Epidermal melanocyte (primary cell): ENCODE results near the gene TAF10.

Source experiments
- DNase-seq: peaks from one replicate; pipeline ENCODE4 v3.0.0; 2011; ENCODE audit warnings: low spot score; ENCODE audit not compliant: insufficient read length

TAF10 gene

DNA sequence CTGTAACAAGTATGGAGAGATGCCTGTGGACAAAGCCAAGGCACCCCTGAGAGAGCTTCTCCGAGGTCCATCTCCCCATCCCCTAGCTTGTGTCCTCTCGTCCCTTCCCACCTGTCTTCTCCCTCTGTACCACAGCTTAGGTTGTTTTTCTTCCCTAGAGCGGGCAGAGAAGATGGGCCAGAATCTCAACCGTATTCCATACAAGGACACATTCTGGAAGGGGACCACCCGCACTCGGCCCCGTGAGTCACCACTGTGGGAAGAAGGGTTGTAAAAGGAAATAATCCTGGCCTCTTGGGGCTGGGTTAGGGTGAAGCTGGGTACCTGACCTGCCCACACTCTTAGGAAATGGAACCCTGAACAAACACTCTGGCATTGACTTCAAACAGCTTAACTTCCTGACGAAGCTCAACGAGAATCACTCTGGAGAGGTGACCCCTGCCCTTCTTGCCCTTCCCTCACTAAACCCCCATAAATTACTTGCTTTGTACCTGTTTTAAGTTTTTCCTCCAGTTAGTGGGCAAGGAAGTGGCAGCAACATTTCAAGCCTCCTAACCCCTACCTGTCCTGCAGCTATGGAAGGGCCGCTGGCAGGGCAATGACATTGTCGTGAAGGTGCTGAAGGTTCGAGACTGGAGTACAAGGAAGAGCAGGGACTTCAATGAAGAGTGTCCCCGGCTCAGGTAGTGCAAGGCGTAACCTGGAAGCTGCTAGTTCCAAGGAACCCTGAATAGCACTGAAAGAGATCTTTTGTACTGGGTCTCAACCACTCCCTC lies 3.1 kb downstream of the TAF10 start:
- no peak for DNase-seq

GRCh38 chr11:6608011-6608410 lies 4.0 kb downstream of the TAF10 start:
- no peak for DNase-seq

GRCh38 chr11:6607190-6607795 lies 4.7 kb downstream of the TAF10 start:
- no peak for DNase-seq

DNA sequence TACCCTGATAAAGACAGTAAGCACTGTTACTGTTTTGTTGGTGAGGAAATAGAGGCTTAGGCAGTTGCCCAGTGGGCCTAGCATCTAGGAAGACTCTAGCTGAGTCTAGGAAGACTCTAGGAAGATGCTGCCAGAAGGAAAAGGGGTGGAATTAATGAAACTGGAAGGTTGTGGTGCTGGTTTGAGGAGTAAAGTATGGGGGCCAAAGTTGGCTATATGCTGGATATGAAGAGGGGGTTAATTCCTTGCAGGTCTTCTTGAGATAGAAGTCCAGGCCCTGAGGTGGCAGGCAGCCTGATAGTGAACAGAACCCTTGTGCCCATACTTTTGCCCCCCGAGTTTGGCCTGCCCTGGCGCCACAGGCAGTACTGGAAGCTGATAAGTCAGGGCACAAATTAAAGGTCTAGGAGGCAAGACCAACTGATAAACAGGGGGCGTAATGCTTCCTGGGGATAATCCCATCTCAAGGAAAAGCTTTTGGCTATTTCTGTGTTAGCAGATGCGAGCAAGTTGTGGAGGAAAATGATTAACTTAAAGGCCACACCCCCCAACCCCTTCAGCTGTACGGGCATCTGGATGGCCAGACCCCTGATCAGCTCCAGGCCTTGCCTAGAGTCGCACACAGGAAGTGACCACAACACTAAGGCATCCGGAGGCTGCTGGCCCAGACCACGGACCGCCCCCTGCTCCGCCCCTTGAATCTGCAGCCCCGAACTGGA lies 5.4 kb downstream of the TAF10 start:
- DNase-seq, result peak; percentile 92

- no peak for DNase-seq
Measured at GRCh38 chr11:6604790-6605189, 7.2 kb downstream of the TAF10 start.

DNA sequence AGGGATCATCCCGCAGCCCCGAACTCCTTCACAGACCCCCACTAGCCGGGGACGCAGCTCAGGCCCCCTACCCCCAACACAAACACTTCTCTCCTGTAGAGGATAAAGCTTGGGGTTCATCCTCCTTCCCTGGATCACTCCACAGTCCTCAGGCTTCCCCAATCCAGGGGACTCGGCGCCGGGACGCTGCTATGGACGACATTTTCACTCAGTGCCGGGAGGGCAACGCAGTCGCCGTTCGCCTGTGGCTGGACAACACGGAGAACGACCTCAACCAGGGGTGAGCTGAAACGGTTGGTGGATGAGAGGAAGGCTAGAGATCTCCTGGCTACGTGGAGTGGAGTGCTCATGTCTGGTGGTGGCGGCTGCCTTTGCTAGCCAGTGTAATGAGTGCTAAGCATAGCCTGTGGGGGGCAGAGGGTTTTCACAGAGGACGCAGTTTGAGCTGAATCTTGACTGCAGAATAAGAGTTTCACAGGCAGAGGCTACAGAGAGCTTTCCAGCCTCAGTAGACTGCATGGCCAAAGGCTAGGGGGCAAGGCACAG lies 7.9 kb downstream of the TAF10 start:
- peak; percentile 51 for DNase-seq

DNA sequence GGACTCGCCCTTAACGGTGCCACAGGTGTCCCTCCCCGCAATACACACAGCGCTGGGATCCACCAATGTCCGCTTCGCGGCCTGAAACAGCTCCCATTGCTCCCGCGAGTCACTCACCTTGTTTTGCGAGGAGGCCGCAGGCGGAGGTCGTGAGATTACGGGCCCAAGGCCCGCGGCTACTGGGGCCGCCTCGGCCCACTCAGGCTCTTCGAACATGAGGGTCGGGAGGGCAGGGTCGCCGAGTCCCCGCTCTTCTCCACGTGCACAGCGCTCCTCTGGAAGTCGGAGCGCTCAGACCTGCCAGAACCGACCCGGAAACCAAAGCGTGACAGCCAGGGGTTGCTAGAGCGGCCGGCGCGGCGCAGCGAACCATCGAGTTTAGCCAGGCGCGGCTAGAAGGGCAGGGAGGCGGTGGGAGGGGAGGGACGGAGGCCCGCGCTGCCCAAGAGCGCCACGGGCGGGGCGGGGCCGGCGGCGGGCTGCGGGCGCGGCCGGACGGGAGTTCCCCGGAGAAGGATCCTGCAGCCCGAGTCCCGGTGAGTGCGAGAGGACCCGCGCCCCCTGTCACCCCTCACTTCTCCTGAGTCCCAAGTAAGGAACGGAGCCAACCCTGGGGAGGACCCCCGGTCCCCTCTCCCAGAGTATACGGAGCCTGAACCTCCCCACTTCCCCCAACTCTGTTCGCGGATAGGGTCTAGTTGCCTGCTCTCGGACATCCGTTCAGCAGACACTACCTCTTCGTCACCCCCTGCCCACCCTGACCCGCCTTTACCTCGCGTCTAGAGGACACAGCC lies 8.5 kb downstream of the TAF10 start, which contains the start of the genes ILK and RRP8:
TSS of gene ILK (plus strand) at position 488 of the 794 bp plus-strand sequence. CDS start 498 bp downstream, outside the sequence.
TSS of gene RRP8 (minus strand) at position 330 of the 794 bp plus-strand sequence. CDS start at position 216, 114 bp downstream.
- DNase-seq, result peak; percentile 85

- DNase-seq, result no peak
Measured at GRCh38 chr11:6602096-6602940, 9.7 kb downstream of the TAF10 start.

GRCh38 chr11:6601041-6601461 lies 11.0 kb downstream of the TAF10 start:
- DNase-seq, result no peak

- DNase-seq, result no peak
Measured at GRCh38 chr11:6599881-6600390, 12.1 kb downstream of the TAF10 start.

DNA sequence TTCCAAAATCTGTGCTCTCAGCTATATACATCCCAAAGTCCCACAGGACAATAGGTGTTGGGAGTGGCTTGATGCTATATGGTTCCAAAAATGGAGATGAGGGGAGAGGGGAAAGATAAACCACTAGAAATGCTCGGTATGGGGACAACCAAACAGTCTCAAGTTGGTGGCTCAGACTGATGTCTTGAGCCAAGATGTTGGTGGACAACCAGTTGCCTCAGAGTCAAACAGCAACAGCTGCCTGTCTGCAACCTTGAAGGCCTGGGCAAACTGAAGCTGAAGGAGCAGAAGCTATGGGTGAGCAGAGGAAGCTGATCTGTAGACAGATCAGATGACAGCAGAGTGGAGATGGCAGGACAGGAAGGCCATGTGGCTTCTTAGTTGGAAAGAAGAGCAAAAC lies 12.6 kb downstream of the TAF10 start:
- no peak for DNase-seq

DNA sequence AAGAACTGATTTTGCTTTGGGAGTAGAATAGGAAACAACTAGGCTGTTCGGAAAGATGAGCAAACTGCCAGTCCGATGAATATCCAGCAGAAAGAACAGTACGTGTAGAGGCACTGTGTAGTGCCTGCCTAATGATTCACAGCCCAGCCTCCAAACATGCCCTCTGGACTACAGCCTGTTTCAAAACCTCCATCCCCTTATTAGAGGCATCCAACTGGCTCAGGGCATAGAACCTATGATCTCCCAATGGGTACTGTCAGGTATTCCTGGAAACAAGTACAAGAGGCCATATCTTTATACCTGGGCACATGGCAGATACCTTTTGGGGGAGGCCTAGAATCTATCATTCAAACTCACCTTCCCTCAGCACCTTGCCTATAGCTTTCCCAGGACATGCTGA lies 13.5 kb downstream of the TAF10 start:
- no peak for DNase-seq

DNA sequence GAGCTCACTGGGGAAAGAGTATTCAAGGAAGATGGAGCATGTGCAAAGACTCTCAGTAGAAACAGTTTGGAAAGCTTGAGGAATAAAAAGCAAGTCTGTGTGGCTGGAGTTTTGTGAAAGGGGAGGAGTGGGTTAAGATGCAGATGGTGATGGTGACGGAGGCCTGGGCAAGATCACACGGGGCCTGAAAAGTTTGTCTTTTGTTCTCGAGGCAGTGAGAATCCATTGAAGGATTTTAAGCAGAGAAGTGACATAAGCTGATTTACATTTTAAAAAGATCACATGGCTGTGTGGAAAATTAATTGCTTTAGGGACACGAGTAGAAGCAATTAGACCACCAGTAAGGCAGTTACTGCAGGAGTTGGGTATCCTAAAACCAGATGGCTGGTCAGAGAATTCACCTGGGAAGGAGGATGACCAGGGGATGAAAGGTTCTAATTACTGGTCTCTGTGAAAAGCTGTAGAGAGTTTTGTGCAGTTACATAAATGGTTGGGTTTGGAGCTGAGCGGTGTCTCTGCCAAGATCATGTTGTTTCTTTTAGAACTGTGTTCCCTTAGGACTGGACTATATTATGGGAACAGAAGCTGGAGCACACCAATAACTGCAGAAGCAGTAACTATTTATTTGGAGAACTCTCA lies 15.7 kb downstream of the TAF10 start:
- DNase-seq, result no peak

DNA sequence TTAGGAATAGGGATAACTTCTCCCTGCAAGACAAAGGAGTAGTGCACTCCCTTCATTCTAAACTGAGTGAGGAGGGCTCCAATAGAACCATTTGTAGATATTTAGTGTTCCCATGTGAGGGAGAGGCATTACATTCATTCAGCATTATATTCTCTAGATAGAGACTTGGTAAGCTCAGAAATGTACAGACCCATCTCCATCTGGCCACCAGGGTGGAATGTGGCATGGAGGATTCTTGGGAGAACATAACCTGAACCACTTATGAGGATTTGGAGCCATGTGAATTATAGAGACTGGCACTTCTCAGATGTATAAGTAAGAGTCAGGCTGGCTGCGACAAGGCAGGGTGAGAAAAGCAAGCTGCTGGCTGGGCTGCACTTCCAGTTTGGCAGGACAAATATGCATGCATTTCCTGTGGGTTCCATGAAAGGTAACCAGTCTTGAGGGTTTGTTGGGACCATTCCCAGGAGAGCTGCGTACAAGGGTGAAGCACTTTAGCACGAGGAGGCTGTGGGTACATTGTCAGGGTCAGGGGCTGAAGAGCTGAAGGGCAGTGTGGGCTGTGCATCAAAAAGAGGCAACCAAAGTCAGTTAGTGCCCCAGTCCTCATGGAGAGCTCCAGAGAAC lies 17.8 kb downstream of the TAF10 start:
- no peak for DNase-seq

GRCh38 chr11:6588018-6588417 lies 24.0 kb downstream of the TAF10 start:
- no peak for DNase-seq

DNA sequence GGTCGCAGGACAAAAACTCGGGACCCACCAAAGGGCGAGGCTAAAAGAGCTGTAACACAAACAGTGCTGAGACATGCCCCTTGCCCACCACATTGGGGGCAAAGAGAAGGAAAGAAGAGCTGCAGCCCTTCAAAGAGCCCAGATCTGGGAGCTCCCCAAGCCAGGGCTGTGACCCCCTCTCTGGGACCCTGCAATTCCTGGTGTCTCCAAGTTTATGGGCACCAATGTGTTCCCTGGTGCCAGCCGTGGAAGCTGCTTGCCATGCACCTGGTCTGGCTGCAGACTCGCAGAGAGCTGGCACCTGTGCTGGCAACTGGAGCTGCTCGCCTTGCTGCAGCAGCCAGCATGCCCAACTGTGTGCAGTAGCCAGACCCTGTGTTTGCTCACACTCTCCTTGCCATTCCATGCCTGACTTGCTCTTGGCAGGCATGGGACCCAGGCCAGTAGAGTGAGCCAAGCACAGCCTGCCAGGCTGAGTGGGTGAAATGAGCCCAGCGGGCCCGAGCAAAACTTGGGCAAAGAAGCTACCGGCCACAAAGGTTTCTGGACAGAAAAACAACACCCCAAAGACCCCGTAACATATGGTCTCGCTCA lies 24.6 kb downstream of the TAF10 start:
- no peak for DNase-seq

GRCh38 chr11:6586434-6587359 lies 25.3 kb downstream of the TAF10 start:
- DNase-seq, result no peak
